Activated CD4-positive, alpha-beta T cell treated with anti-CD3 and anti-CD28 coated beads, Interleukin-2, amount 50 U/mL, for 48 hours (primary cell): ENCODE measurements around the gene CPTP.

Source experiments
- DNase-seq, 2 experiments: peaks; one replicate each; pipeline ENCODE4 v3.0.0-alpha.2; 2020

The CPTP gene

DNA sequence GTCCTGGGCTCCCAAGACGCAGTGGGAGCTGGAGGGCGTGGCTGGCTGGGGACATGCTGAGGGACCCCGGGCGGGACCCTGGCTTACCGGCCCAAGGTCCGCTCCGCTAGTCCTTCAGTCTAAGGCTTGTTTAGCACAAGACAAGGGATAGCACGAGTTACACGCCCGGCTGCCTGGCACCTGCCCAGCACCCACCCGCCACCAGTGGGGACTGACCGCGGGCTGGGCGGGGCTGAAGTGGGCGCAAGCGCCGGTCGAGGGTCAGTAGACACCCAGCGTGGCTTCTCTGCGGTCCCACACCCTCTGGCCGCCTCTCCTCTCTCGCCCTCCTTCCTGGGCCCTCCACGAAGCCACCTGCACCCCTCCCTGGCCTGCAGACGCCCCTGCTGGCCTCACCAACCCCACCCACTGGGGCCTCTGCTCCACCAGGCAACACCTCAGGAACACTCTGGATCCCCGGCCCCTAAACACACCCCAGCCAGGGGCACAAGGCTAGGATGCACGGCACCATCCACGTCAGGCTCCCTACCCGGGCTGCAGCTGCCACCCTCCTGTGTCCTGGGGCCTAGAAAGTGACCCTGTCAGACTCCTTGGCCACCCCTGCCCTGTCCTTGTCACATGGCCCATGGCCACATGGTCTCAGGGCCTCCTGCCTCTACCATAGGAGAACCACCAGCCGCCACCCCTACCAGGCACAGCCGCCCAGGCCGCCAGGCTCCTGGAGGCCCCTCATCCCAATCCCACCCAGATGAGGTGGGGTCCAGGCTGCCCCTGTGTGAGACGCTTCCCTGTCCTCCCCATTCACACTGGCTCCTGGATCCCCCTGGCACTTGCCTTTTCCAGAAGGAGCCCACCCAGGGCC lies 12.6 kb downstream of the CPTP start:
- DNase-seq: no peak

- DNase-seq: peak; percentile 50 to 55
Measured at GRCh38 chr1:1337793-1338147, 13.2 kb downstream of the CPTP start.

GRCh38 chr1:1338278-1338677 lies 13.7 kb downstream of the CPTP start:
- no peak for DNase-seq

- no peak for DNase-seq
Measured at GRCh38 chr1:1340185-1340584, 15.6 kb downstream of the CPTP start.

DNA sequence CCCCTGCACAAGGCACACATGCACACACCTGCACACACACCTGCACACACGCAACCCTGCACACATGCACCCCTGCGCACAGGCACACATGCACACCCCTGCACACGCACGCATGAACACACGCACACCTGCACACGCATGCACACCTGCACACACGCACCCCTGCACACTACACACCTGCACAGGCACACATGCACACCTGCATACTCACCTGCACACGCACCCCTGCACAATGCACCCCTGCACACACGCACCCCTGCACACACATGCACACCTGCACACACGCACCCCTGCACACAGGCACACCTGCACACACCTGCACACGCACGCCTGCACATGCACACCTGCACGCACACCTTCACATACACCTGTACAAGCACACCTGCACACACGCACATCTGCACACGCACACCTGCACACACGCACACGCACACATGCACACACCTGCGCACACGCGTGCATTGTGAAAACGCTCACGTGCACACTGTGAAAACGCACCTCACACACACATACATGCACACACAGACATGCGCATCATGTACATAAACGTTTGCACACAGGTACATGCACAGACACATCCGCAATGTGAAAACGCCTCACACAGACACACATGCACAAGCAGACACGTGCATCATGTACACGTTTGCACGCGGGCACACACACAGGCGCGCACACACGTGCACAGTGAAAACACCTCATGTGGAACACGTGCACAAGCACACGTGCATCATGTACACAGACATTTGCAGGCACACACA lies 16.4 kb downstream of the CPTP start:
- DNase-seq: no peak

- no peak for DNase-seq
Measured at GRCh38 chr1:1341549-1342021, 17.0 kb downstream of the CPTP start.

GRCh38 chr1:1342061-1342562 lies 17.5 kb downstream of the CPTP start:
- no peak for DNase-seq

GRCh38 chr1:1342584-1343115 lies 18.0 kb downstream of the CPTP start:
- DNase-seq: no peak

DNA sequence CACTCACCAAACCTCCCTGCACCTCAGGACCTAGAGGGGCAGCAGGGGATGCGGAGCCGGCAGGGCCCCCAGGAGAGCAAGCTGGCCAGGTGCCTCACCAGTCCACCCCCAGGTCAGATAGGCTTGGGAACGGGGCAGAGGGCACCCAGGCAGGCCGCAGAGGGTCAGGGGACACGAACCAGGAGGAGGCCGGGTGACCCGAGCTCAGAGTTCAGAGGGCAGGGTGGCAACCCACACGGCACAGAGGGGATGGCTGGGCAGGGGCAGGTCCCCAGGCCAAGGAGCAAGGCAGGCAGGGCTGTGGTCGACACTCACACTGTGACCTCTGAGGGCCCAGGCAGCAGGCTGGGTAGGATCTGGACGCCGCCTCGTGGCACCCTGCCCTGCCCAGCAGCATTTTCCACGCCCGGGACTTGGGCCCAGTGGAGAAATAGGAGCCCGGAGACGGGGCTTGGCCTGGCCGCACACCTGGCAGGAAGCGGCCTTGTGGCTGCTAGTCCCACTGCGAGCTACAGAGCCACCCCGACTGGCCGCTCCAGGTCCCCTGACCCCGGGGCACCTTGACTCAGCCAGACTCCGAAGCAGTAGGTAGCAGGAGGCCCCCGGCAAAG lies 19.3 kb downstream of the CPTP start:
- DNase-seq: no peak

- peak; percentile 61 to 71 for DNase-seq
Measured at GRCh38 chr1:1344655-1345361, 20.2 kb downstream of the CPTP start.

- no peak for DNase-seq
Measured at GRCh38 chr1:1345384-1345783, 20.8 kb downstream of the CPTP start.

GRCh38 chr1:1345860-1346500 lies 21.4 kb downstream of the CPTP start:
- DNase-seq: no peak

DNA sequence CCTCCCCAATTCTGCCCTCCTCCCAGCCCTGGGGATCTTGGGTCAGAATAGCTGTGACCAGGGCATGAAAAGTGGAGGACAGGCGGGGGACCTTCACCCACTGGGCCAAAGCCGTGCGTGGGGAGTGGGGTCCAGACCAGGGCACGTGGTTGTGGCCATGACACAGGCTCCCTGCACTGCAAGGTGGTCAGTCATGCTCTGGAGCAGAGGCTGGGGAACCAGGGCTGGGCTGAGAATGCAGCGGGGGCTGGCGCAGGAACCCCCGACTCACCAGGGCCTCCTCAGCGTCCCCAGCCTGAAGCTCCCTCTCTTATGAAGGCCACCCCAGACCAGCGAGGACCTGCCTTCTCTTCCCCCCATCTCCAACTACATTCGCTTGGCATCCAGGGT lies 21.9 kb downstream of the CPTP start:
- DNase-seq: no peak

DNA sequence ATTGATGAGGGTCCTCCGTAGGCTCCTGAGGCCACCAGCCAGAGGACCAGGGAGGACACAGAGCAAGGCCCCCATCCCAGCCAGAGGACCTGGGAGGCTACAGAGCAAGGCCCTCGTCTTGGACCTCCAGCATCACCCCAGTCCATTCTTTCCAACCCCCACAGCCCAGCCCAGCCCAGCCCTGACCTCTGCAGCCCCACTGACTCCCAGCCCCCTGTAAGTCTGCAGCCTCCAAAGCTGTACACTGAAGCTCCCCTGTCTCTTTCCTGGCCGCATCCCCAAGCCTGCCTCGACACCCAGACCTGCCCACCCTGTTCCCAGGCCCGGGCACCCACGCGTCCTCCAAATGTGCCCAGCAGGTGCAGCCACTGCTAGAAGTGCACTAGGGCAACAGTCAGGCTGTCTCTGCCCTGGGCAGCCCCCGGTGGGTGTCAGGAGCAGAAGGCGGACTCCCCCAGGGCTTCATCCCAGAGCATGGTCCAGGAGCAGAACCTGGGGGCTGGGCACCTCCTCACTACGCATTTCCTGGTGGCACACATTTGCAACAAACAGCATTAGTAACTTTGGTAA lies 22.5 kb downstream of the CPTP start:
- no peak for DNase-seq

DNA sequence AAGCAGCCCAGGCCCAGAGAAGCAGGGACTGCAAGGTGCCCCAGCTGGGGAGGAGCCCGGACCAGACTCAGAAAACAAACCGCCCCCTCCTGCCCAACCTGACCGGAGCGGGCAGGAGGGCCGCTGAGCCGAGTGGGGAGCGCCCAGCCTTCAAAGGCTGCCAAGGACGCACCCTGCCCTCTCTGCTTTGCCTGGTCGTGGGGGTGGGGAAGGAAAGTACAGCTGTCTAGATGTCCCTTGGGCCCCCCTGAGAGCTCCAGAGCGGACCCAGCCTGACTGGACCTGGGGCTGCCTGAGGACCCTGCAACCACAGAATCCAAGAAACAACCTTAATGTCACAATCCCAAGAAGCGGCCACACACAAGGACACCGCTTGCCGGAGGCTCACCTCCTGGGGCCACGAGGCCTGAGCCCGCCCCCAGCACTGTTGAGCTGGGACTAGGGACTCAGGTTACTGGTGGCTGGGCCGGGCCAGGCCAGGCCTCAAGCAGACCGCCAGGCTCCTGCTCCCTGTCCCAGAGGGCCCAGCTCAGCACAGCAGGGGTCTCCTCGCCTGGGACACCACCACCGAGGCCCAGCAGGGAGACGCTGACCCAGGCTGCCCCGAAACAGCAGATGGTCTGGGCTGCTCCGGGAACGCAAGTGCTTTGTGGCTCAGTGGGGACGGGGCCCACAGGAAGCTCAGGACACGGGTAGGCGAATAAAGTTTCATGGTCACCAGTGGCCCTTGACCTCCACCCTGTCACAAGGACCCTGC lies 23.2 kb downstream of the CPTP start:
- DNase-seq: no peak

GRCh38 chr1:1348420-1349255 lies 24.0 kb downstream of the CPTP start:
- DNase-seq: no peak

- peak; percentile 64 to 70 for DNase-seq
Measured at GRCh38 chr1:1349256-1350012, 24.8 kb downstream of the CPTP start, which contains the start of gene DVL1. Gene DVL1 (minus strand): TSS chr1:1349418. CDS start chr1:1349065, 353 bp downstream.

DNA sequence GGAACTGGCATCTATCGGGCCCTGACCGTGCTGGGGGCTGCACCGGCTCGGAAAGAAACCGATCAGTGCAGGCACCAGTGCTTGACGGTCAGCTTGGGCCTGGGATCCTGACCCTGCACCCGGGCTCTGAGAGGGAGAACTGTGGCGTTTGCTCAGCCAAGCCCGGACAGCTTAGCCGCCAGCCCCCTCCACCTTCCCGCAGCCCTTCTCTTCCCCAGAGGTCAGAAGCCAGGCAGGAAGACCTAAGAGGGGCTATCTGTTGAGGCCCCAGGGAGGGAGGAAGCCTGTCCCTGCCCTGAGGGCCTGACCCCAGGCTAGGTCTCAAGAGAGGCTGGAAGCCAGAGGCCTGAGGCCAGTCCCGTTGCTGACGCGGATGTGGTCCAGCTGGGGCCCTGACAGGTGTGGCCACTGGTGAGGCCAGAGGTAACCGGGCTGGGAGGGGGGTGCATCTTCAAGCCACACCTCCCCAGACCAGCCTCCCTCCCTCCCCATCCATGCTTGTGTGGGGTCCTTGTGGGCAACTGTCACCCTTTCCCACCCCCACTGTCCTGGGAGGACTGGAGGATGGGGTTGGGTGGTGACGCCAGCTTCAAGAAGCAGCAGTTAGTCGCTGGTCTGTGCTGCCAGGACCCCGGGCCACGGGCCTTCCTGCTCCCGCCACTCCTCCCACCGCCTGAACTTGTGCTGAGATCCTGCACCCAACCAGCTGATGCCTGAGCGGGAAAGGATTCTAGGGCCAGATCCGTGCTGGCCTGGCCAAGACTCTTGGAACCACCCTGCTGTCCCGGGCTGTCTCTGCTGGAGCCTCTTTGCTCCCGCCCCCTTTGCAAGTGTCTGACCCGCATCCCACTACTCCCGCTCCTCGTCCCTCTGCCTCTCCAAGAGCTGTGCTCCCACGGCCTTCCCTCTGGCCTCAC lies 27.2 kb downstream of the CPTP start:
- DNase-seq: no peak
